ENCODE results near the gene UFSP2.
"Not testable (repeated sequence)": the region's sequence is repeated elsewhere in the genome, so short reads cannot be mapped to it uniquely, and the experiment has no call there.

The UFSP2 gene

DNA sequence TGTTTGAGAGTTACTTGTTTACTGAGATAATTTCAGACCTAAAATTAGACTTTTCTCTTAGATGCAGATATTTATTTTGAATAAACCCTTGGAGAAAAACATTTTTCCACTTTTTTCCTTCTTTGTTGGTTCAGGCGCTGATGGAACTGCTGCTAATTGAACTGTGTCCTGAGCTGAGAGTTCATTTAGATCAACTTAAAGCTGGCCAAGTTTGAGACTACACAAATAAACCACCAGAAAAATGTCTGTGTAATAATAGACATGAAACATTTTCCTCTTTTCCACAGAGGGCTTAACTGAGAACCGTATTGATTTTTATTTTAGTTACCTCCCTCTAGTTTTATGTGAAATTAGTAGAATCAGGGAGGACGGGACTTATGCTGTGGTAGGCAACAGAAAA is 62.5 kb downstream of the UFSP2 start:
- no peaks in the 10 kb centered on the region for H3K4me1 ChIP-seq (ENCODE audit: control insufficient read depth, low read length)
- no peak for TF ChIP-seq EZH2phosphoT487 (IDR thresholded peaks at IDR 0.05; ENCODE audit: borderline replicate concordance, low read length)
- TF ChIP-seq, protein P1, sequence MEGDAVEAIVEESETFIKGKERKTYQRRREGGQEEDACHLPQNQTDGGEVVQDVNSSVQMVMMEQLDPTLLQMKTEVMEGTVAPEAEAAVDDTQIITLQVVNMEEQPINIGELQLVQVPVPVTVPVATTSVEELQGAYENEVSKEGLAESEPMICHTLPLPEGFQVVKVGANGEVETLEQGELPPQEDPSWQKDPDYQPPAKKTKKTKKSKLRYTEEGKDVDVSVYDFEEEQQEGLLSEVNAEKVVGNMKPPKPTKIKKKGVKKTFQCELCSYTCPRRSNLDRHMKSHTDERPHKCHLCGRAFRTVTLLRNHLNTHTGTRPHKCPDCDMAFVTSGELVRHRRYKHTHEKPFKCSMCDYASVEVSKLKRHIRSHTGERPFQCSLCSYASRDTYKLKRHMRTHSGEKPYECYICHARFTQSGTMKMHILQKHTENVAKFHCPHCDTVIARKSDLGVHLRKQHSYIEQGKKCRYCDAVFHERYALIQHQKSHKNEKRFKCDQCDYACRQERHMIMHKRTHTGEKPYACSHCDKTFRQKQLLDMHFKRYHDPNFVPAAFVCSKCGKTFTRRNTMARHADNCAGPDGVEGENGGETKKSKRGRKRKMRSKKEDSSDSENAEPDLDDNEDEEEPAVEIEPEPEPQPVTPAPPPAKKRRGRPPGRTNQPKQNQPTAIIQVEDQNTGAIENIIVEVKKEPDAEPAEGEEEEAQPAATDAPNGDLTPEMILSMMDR (IDR thresholded peaks at IDR 0.05; ENCODE audit: low read depth, low read length, poor library complexity, severe bottlenecking) = no peak
- H3F3A ChIP-seq (ENCODE audit: control insufficient read depth, insufficient read depth) = no peaks in the 10 kb centered on the region
- no peaks in the 10 kb centered on the region for H3K27me3 ChIP-seq (ENCODE audit: control insufficient read depth, low read length)
- H3K27ac ChIP-seq (ENCODE audit: low read depth, low read length) = no peak overlapping the region
- peaks cover 33% of the 10 kb centered on the region for H3K36me3 ChIP-seq (ENCODE audit: control insufficient read depth, low read length)
- no peaks in the 10 kb centered on the region for H3K79me2 ChIP-seq (ENCODE audit: control insufficient read depth, low read length)
- H3K9me3 ChIP-seq (ENCODE audit: control insufficient read depth, insufficient read depth, low read length) = no peaks in the 10 kb centered on the region
- H3K9me2 ChIP-seq (replicated peaks; ENCODE audit: control insufficient read depth, low read length) = no peaks in the 10 kb centered on the region
- H3K4me3 ChIP-seq (ENCODE audit: low read length) = no peak overlapping the region
- no peak overlapping the region for H3K4me2 ChIP-seq (ENCODE audit: low read length)
- no peaks in the 10 kb centered on the region for H4K20me1 ChIP-seq (ENCODE audit: control insufficient read depth, insufficient read depth, low read depth, low read length)

DNA sequence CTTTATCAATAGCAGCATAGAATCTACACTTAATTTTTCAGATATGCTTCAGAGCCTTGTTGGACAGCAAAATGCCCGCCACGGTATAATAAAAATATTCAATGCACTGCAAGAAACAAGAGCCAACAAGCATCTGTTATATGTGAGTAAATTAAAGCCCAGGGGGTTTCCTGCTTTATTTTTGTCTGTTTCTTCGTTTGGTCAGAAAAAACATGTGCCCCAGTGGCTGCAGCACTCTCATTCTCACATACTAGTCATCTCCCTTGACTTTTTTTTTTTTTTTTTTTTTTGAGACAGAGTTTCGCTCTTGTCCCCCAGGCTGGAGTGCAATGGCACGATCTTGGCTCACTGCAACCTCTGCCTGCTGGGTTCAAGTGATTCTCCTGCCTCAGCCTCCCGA is 63.2 kb downstream of the UFSP2 start:
- not testable (repeated sequence) for H3K27me3 ChIP-seq (ENCODE audit: control insufficient read depth, low read length); H3K9me2 ChIP-seq (replicated peaks; ENCODE audit: control insufficient read depth, low read length); H3K4me2 ChIP-seq (ENCODE audit: low read length); H3F3A ChIP-seq (ENCODE audit: control insufficient read depth, insufficient read depth); H3K4me3 ChIP-seq (ENCODE audit: low read length); H4K20me1 ChIP-seq (ENCODE audit: control insufficient read depth, insufficient read depth, low read depth, low read length); H3K4me1 ChIP-seq (ENCODE audit: control insufficient read depth, low read length); H3K9me3 ChIP-seq (ENCODE audit: control insufficient read depth, insufficient read depth, low read length); H3K79me2 ChIP-seq (ENCODE audit: control insufficient read depth, low read length); H3K27ac ChIP-seq (ENCODE audit: low read depth, low read length)
- peaks cover 39% of the 10 kb centered on the region for H3K36me3 ChIP-seq (ENCODE audit: control insufficient read depth, low read length)

DNA sequence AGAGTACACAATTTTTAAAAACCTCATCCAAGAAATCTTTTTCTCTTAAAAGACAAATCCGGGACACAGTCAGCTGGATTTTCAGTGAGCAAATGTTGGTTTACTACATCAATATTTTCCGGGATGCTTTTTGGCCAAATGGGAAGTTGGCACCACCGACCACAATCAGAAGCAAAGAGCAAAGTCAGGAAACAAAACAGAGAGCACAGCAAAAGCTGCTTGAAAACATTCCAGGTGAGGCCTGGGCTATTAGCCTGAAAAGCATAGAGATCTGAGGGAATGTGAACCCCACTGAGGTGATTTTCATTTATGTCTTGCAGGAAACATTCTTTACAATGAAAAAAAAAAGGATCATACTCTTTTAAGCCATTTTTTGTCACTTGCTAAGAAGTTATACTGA is 63.9 kb downstream of the UFSP2 start:
- no peak for TF ChIP-seq EZH2phosphoT487 (IDR thresholded peaks at IDR 0.05; ENCODE audit: borderline replicate concordance, low read length)
- TF ChIP-seq, protein P1 (IDR thresholded peaks at IDR 0.05; ENCODE audit: low read depth, low read length, poor library complexity, severe bottlenecking) = no peak

DNA sequence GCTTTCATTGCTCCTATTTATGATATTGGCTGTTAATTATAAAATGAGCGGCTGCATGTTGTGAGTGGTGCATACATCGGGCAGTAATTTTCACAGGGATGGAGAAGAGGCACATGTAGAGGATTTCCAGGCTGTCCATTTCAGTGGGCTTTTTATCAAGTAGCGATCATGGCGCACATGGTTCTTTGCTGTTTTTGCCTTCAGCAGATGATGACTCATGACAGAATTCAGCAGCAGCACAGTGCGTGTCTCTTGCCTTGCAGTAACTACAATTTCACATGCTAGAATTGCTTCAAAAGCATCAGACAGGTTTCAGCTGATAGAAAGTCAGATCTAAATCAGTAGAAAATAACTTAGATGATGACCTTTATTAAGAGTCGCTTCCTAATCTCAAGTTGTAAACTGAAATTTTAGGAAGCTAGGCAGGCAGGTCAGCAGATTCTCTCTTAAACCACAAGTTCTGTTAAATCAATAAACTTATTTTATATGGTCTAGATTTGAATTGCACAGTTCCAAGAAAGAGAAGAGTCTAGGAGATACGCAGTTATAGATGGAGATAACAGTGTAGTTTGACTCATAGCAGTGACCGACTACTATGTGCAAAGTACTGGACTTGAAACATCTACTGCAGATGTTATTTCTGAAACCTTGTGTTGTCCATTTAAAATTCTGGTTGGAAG is 65.9 kb downstream of the UFSP2 start:
- no peak for TF ChIP-seq EZH2phosphoT487 (IDR thresholded peaks at IDR 0.05; ENCODE audit: borderline replicate concordance, low read length)
- TF ChIP-seq, protein P1 (IDR thresholded peaks at IDR 0.05; ENCODE audit: low read depth, low read length, poor library complexity, severe bottlenecking) = no peak
- H3K4me3 ChIP-seq (ENCODE audit: low read length) = no peak overlapping the region
- H3K9me2 ChIP-seq (replicated peaks; ENCODE audit: control insufficient read depth, low read length) = no peaks in the 10 kb centered on the region
- H3K4me2 ChIP-seq (ENCODE audit: low read length) = no peak overlapping the region
- H3K36me3 ChIP-seq (ENCODE audit: control insufficient read depth, low read length) = peaks cover 46% of the 10 kb centered on the region
- H3K79me2 ChIP-seq (ENCODE audit: control insufficient read depth, low read length) = no peaks in the 10 kb centered on the region
- no peak overlapping the region for H3K27ac ChIP-seq (ENCODE audit: low read depth, low read length)
- no peaks in the 10 kb centered on the region for H4K20me1 ChIP-seq (ENCODE audit: control insufficient read depth, insufficient read depth, low read depth, low read length)
- H3K9me3 ChIP-seq (ENCODE audit: control insufficient read depth, insufficient read depth, low read length) = no peaks in the 10 kb centered on the region
- no peaks in the 10 kb centered on the region for H3K27me3 ChIP-seq (ENCODE audit: control insufficient read depth, low read length)
- H3F3A ChIP-seq (ENCODE audit: control insufficient read depth, insufficient read depth) = no peaks in the 10 kb centered on the region
- H3K4me1 ChIP-seq (ENCODE audit: control insufficient read depth, low read length) = no peaks in the 10 kb centered on the region

More for the DNA sequence above, 63.9 kb downstream of the UFSP2 start:
- no peaks in the 10 kb centered on the region for H3K4me1 ChIP-seq (ENCODE audit: control insufficient read depth, low read length)
- no peaks in the 10 kb centered on the region for H3K9me3 ChIP-seq (ENCODE audit: control insufficient read depth, insufficient read depth, low read length)
- H3K27me3 ChIP-seq (ENCODE audit: control insufficient read depth, low read length) = no peaks in the 10 kb centered on the region
- no peaks in the 10 kb centered on the region for H3K9me2 ChIP-seq (replicated peaks; ENCODE audit: control insufficient read depth, low read length)
- no peaks in the 10 kb centered on the region for H3K79me2 ChIP-seq (ENCODE audit: control insufficient read depth, low read length)
- no peaks in the 10 kb centered on the region for H3F3A ChIP-seq (ENCODE audit: control insufficient read depth, insufficient read depth)
- H3K4me2 ChIP-seq (ENCODE audit: low read length) = no peak overlapping the region
- no peak overlapping the region for H3K4me3 ChIP-seq (ENCODE audit: low read length)
- H3K27ac ChIP-seq (ENCODE audit: low read depth, low read length) = no peak overlapping the region
- peaks cover 43% of the 10 kb centered on the region for H3K36me3 ChIP-seq (ENCODE audit: control insufficient read depth, low read length)
- no peaks in the 10 kb centered on the region for H4K20me1 ChIP-seq (ENCODE audit: control insufficient read depth, insufficient read depth, low read depth, low read length)
